GM23338 (cell line): ENCODE data around the gene SDHAF4. TPM values are rescaled to one million over a fixed set of nuclear protein-coding genes. Genes with fewer than 3 reads are reported as not detected.

ENCODE experiments used
- ATAC-seq: fragments of 200-7000 bp; cut with Tn5 transposase; 3 replicates; pipeline ENCODE4 v1.9.1; 2020
- DNase-seq: peaks from one replicate; pipeline ENCODE4 v3.0.0-alpha.2; 2015; ENCODE audit warnings: low spot score
- H2AFZ ChIP-seq: fragments of 200-600 bp; sonication (generic); 2 replicates; pipeline ENCODE4 v1.8.0; 2016; ENCODE audit warnings: antibody characterized with exemption, mild to moderate bottlenecking, moderate library complexity
- H3F3A ChIP-seq: fragments of 200-600 bp; sonication (generic); replicated peaks from 2 replicates; pipeline ENCODE4 v1.8.0; 2017; ENCODE audit warnings: antibody characterized with exemption, mixed run types, low read depth
- H3K27ac ChIP-seq: fragments of 200-600 bp; sonication (generic); 2 replicates; pipeline ENCODE4 v1.6.1; 2016; ENCODE audit warnings: low read depth
- H3K27me3 ChIP-seq: fragments of 200-600 bp; sonication (generic); 2 replicates; pipeline ENCODE4 v1.8.0; 2016; ENCODE audit warnings: mild to moderate bottlenecking, mixed run types, moderate library complexity; ENCODE audit not compliant: insufficient read depth
- H3K36me3 ChIP-seq: fragments of 200-600 bp; sonication (generic); 2 replicates; pipeline ENCODE4 v1.8.0; 2016; ENCODE audit warnings: mild to moderate bottlenecking; ENCODE audit not compliant: insufficient read depth
- H3K4me1 ChIP-seq: fragments of 200-600 bp; sonication (generic); 2 replicates; pipeline ENCODE4 v1.8.0; 2016; ENCODE audit warnings: mild to moderate bottlenecking, moderate library complexity; ENCODE audit not compliant: insufficient read depth
- H3K4me2 ChIP-seq: fragments of 200-600 bp; sonication (generic); 2 replicates; pipeline ENCODE4 v1.7.1; 2017; ENCODE audit warnings: mixed run types
- H3K4me3 ChIP-seq: fragments of 200-600 bp; sonication (generic); 2 replicates; pipeline ENCODE4 v1.6.1; 2016; ENCODE audit warnings: mixed run types
- H3K79me2 ChIP-seq: fragments of 200-600 bp; sonication (generic); replicated peaks from 2 replicates; pipeline ENCODE4 v1.8.0; 2017; ENCODE audit warnings: mild to moderate bottlenecking; ENCODE audit not compliant: insufficient read depth
- H3K9me2 ChIP-seq: fragments of 200-600 bp; sonication (generic); 2 replicates; pipeline ENCODE4 v1.8.0; 2017; ENCODE audit not compliant: insufficient read depth
- H4K20me1 ChIP-seq: fragments of 200-600 bp; sonication (generic); replicated peaks from 2 replicates; pipeline ENCODE4 v1.8.0; 2017; ENCODE audit warnings: mild to moderate bottlenecking; ENCODE audit not compliant: insufficient read depth
- H3K27ac Mint-ChIP-seq: 2 replicates; pipeline ENCODE4 v1.8.0; 2020; ENCODE audit warnings: inconsistent platforms, mild to moderate bottlenecking, moderate library complexity, mixed read lengths
- H3K27me3 Mint-ChIP-seq: 3 replicates; pipeline ENCODE4 v1.8.0; 2022; ENCODE audit warnings: low read depth, mild to moderate bottlenecking, moderate library complexity, mixed read lengths, inconsistent platforms; ENCODE audit not compliant: insufficient read depth, poor library complexity
- H3K36me3 Mint-ChIP-seq: 3 replicates; pipeline ENCODE4 v1.8.0; 2021; ENCODE audit warnings: low read depth, mild to moderate bottlenecking, inconsistent platforms, moderate library complexity, mixed read lengths
- H3K4me1 Mint-ChIP-seq: 3 replicates; pipeline ENCODE4 v1.8.0; 2020; ENCODE audit warnings: mild to moderate bottlenecking, inconsistent platforms, mixed read lengths
- H3K4me3 Mint-ChIP-seq: 3 replicates; pipeline ENCODE4 v1.8.0; 2021; ENCODE audit warnings: moderate library complexity, mild to moderate bottlenecking, inconsistent platforms, mixed read lengths
- H3K9me3 Mint-ChIP-seq: 3 replicates; pipeline ENCODE4 v1.8.0; 2020; ENCODE audit warnings: moderate library complexity, mild to moderate bottlenecking, inconsistent platforms, mixed read lengths
- CREB1 ChIP-seq: fragments of 250-450 bp; sonication (Bioruptor Pico); IDR thresholded peaks from 2 replicates; pipeline ENCODE4 v1.5.0; 2020; ENCODE audit warnings: low read depth, mild to moderate bottlenecking, moderate library complexity
- EZH2 ChIP-seq: fragments of 200-600 bp; sonication (generic); IDR thresholded peaks from one replicate; pipeline ENCODE4 v1.8.0; 2017; ENCODE audit warnings: antibody characterized with exemption, mild to moderate bottlenecking, low read depth; ENCODE audit not compliant: unreplicated experiment
- EZH2phosphoT487 ChIP-seq: fragments of 200-600 bp; sonication (generic); IDR thresholded peaks from one replicate; pipeline ENCODE4 v1.8.1; 2018; ENCODE audit warnings: antibody characterized with exemption; ENCODE audit not compliant: unreplicated experiment
- JUNB ChIP-seq: IDR thresholded peaks from one replicate; pipeline ENCODE4 v1.6.1; 2016; ENCODE audit warnings: antibody characterized with exemption; ENCODE audit not compliant: unreplicated experiment
- NANOG ChIP-seq: IDR thresholded peaks from 2 replicates; pipeline ENCODE4 v1.6.1; 2016; ENCODE audit warnings: antibody characterized with exemption, borderline replicate concordance
- POLR2AphosphoS5 ChIP-seq: IDR thresholded peaks from 2 replicates; pipeline ENCODE4 v1.6.1; 2016; ENCODE audit warnings: antibody characterized with exemption, low read depth
- STAT1 ChIP-seq: IDR thresholded peaks from one replicate; pipeline ENCODE4 v1.6.1; 2016; ENCODE audit warnings: antibody characterized with exemption; ENCODE audit not compliant: unreplicated experiment
- ZNF114 ChIP-seq: fragments of 250-450 bp; sonication (Bioruptor Pico); IDR thresholded peaks from 2 replicates; pipeline ENCODE4 v1.5.0; 2020; ENCODE audit warnings: mild to moderate bottlenecking, moderate library complexity
- ZNF331 ChIP-seq: fragments of 250-450 bp; sonication (Bioruptor Pico); IDR thresholded peaks from 2 replicates; pipeline ENCODE4 v1.5.0; 2020; ENCODE audit warnings: low read depth, mild to moderate bottlenecking, moderate library complexity
- ZNF462 ChIP-seq: fragments of 250-450 bp; sonication (Bioruptor Pico); IDR thresholded peaks from 2 replicates; pipeline ENCODE4 v1.5.0; 2020; ENCODE audit warnings: mild to moderate bottlenecking, moderate library complexity
- polyA plus RNA-seq: library from polyadenylated mRNA; unstranded; fragments of >200 nt; fragmentation: Nextera tagmentation; extraction: Ambion mirVana; gene quantifications from 2 replicates; pipeline ENCODE4 v1.2.1, GENCODE V29; 2016
- total RNA-seq: library from RNA; depleted of rRNA; stranded (reverse); fragments of >200 nt; shearing (Covaris generic); gene quantifications from 2 replicates; pipeline ENCODE4 v1.2.3, GENCODE V29; 2014
- TF ChIP-seq, protein P1 (sequence below), 2 experiments: fragments of 200-600 bp in 1 of 2; sonication (generic) in 1 of 2; conservative IDR thresholded peaks; 2 replicates each; pipeline versions ENCODE4 v1.5.1 to v1.6.1; 2016 to 2017; ENCODE audit warnings: antibody characterized with exemption in 2 of 2, low read depth in 2 of 2, mild to moderate bottlenecking in 2 of 2, moderate library complexity in 1 of 2
- TF ChIP-seq, protein P2 (sequence below): IDR thresholded peaks from one replicate; pipeline ENCODE4 v1.6.1; 2018; ENCODE audit warnings: antibody characterized with exemption; ENCODE audit not compliant: unreplicated experiment
- TF ChIP-seq, protein P3 (sequence below): IDR thresholded peaks from 2 replicates; pipeline ENCODE4 v1.6.1; 2016; ENCODE audit warnings: antibody characterized with exemption

SDHAF4 gene
- total and polyA plus RNA-seq, 2 experiments from 2014 or later: 12.2 to 30.4 TPM

DNA sequence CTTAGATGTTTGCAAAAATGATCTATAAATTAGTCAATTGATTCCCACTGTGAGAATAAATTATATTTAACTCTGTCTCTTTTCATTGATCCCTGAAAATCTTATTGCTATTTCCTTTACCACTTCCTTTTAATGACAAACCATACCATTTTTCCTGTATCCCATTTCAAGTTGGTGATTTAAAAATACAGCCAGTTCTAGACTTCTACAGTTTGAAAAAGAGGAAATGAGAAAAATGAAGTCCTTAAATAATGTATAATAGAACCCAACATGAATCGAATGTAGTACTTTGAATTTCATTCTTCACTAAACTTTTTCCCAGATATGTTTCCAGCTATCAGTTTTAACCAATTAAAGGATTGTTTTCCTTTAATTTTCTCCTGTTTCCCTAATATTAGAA lies 29.5 kb upstream of the SDHAF4 start:
- Mint-ChIP-seq H3K36me3 (peaks cover 24% of the 10 kb centered on the region), H3K4me1 (no peaks in the 10 kb centered on the region), H3K27me3 (no peaks in the 10 kb centered on the region), H3K27ac (no peak overlapping the region), H3K4me3 (no peak overlapping the region), H3K9me3 (no peaks in the 10 kb centered on the region)
- ATAC-seq (no peak), DNase-seq (no peak)
- H3K4me2 ChIP-seq: no peak overlapping the region
- no peak overlapping the region for H3K27ac ChIP-seq
- H3K9me2 ChIP-seq: no peaks in the 10 kb centered on the region
- no peak for TF ChIP-seq NANOG
- TF ChIP-seq, protein P1, sequence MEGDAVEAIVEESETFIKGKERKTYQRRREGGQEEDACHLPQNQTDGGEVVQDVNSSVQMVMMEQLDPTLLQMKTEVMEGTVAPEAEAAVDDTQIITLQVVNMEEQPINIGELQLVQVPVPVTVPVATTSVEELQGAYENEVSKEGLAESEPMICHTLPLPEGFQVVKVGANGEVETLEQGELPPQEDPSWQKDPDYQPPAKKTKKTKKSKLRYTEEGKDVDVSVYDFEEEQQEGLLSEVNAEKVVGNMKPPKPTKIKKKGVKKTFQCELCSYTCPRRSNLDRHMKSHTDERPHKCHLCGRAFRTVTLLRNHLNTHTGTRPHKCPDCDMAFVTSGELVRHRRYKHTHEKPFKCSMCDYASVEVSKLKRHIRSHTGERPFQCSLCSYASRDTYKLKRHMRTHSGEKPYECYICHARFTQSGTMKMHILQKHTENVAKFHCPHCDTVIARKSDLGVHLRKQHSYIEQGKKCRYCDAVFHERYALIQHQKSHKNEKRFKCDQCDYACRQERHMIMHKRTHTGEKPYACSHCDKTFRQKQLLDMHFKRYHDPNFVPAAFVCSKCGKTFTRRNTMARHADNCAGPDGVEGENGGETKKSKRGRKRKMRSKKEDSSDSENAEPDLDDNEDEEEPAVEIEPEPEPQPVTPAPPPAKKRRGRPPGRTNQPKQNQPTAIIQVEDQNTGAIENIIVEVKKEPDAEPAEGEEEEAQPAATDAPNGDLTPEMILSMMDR (conservative IDR thresholded peaks at IDR 0.05; ENCODE audit: low read depth in 2 of 2): no peak
- TF ChIP-seq CREB1 (CRISPR knock-in tag): no peak
- TF ChIP-seq EZH2: no peak
- no peak for TF ChIP-seq ZNF331
- TF ChIP-seq, protein P2, sequence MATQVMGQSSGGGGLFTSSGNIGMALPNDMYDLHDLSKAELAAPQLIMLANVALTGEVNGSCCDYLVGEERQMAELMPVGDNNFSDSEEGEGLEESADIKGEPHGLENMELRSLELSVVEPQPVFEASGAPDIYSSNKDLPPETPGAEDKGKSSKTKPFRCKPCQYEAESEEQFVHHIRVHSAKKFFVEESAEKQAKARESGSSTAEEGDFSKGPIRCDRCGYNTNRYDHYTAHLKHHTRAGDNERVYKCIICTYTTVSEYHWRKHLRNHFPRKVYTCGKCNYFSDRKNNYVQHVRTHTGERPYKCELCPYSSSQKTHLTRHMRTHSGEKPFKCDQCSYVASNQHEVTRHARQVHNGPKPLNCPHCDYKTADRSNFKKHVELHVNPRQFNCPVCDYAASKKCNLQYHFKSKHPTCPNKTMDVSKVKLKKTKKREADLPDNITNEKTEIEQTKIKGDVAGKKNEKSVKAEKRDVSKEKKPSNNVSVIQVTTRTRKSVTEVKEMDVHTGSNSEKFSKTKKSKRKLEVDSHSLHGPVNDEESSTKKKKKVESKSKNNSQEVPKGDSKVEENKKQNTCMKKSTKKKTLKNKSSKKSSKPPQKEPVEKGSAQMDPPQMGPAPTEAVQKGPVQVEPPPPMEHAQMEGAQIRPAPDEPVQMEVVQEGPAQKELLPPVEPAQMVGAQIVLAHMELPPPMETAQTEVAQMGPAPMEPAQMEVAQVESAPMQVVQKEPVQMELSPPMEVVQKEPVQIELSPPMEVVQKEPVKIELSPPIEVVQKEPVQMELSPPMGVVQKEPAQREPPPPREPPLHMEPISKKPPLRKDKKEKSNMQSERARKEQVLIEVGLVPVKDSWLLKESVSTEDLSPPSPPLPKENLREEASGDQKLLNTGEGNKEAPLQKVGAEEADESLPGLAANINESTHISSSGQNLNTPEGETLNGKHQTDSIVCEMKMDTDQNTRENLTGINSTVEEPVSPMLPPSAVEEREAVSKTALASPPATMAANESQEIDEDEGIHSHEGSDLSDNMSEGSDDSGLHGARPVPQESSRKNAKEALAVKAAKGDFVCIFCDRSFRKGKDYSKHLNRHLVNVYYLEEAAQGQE: no peak
- TF ChIP-seq STAT1: no peak
- no peak for TF ChIP-seq EZH2phosphoT487
- TF ChIP-seq ZNF114 (CRISPR knock-in tag): no peak
- TF ChIP-seq JUNB: no peak
- TF ChIP-seq, protein P3, sequence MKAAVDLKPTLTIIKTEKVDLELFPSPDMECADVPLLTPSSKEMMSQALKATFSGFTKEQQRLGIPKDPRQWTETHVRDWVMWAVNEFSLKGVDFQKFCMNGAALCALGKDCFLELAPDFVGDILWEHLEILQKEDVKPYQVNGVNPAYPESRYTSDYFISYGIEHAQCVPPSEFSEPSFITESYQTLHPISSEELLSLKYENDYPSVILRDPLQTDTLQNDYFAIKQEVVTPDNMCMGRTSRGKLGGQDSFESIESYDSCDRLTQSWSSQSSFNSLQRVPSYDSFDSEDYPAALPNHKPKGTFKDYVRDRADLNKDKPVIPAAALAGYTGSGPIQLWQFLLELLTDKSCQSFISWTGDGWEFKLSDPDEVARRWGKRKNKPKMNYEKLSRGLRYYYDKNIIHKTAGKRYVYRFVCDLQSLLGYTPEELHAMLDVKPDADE: no peak
- no peak for TF ChIP-seq POLR2AphosphoS5
- TF ChIP-seq ZNF462 (CRISPR knock-in tag): no peak
- H3F3A ChIP-seq: no peaks in the 10 kb centered on the region
- no peaks in the 10 kb centered on the region for H3K4me1 ChIP-seq
- H3K36me3 ChIP-seq: 0 out of 2 replicates have a peak, but pooled peaks cover 5% of the 10 kb centered on the region
- no peaks in the 10 kb centered on the region for H3K79me2 ChIP-seq
- H2AFZ ChIP-seq: no peak overlapping the region
- no peaks in the 10 kb centered on the region for H3K27me3 ChIP-seq
- no peaks in the 10 kb centered on the region; the same call in 1 of the 2 replicates for H4K20me1 ChIP-seq
- no peak overlapping the region for H3K4me3 ChIP-seq
